ENCODE results near the gene TLCD1.

DNA sequence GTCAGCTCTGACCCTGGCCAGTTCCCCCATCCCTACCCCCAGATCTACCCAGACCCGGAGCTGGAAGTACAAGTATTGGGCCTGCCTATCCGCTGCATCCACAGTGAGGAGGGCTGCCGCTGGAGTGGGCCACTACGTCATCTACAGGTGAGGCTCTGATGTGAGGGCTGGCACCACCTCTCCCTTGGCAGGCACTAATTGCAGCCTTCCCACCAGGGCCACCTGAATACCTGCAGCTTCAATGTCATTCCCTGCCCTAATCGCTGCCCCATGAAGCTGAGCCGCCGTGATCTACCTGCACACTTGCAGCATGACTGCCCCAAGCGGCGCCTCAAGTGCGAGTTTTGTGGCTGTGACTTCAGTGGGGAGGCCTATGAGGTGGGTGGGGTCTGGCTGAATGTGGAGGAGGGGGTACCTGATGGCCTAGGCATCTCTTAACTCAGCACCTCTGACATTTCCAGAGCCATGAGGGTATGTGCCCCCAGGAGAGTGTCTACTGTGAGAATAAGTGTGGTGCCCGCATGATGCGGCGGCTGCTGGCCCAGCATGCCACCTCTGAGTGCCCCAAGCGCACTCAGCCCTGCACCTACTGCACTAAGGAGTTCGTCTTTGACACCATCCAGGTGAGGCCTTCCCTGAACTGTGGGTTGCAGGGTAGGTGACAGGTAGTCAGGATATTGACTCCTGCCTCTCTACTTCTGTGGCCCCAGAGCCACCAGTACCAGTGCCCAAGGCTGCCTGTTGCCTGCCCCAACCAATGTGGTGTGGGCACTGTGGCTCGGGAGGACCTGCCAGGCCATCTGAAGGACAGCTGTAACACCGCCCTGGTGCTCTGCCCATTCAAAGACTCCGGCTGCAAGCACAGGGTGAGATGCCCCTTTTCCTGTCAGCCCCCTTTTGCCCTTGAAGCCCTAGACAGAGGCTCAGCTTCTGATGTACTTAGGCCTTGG, 22.0 kb upstream of the TLCD1 start:
- no peak for TF ChIP-seq POLR2AphosphoS5 (IDR thresholded peaks at IDR 0.05; ENCODE audit: low read depth, low read length)
- no peak for TF ChIP-seq POLR2A (IDR thresholded peaks at IDR 0.05; ENCODE audit: low read depth, low read length)
